WTC11 (cell line): Measurements from ENCODE around the gene BBS1.

Source experiments
- ATF2 ChIP-seq: sonication (generic); formaldehyde crosslinking; IDR thresholded peaks from 2 replicates; pipeline ENCODE4 v1.8.1; 2022; ENCODE audit warnings: low read depth, missing genetic modification reagents, borderline replicate concordance
- CTCF ChIP-seq: fragments of 200-600 bp; IDR thresholded peaks from 2 replicates; pipeline ENCODE4 v1.8.0; 2022; ENCODE audit warnings: antibody characterized with exemption
- ESRRA ChIP-seq: sonication (generic); formaldehyde crosslinking; IDR thresholded peaks from 2 replicates; pipeline ENCODE4 v1.8.1; 2022; ENCODE audit warnings: mild to moderate bottlenecking, missing genetic modification reagents, borderline replicate concordance
- FOXJ3 ChIP-seq: sonication (generic); formaldehyde crosslinking; IDR thresholded peaks from 2 replicates; pipeline ENCODE4 v1.9.0; 2021; ENCODE audit warnings: missing genetic modification reagents, mild to moderate bottlenecking, borderline replicate concordance
- FOXK1 ChIP-seq: sonication (generic); formaldehyde crosslinking; IDR thresholded peaks from 2 replicates; pipeline ENCODE4 v1.8.0; 2022; ENCODE audit warnings: mild to moderate bottlenecking, moderate library complexity, missing genetic modification reagents
- FOXP4 ChIP-seq: sonication (generic); formaldehyde crosslinking; IDR thresholded peaks from 2 replicates; pipeline ENCODE4 v1.8.0; 2022; ENCODE audit warnings: mild to moderate bottlenecking, missing genetic modification reagents
- IRF2 ChIP-seq: sonication (generic); formaldehyde crosslinking; IDR thresholded peaks from 2 replicates; pipeline ENCODE4 v1.8.0; 2022; ENCODE audit warnings: low read depth, missing genetic modification reagents, borderline replicate concordance
- NFYB ChIP-seq: sonication (generic); formaldehyde crosslinking; conservative IDR thresholded peaks from 2 replicates; pipeline ENCODE4 v1.8.0; 2022; ENCODE audit warnings: low read depth, missing genetic modification reagents
- PRDM15 ChIP-seq: sonication (generic); formaldehyde crosslinking; IDR thresholded peaks from 2 replicates; pipeline ENCODE4 v1.8.0; 2022; ENCODE audit warnings: missing genetic modification reagents
- SMAD4 ChIP-seq: sonication (generic); formaldehyde crosslinking; IDR thresholded peaks from 2 replicates; pipeline ENCODE4 v1.8.0; 2022; ENCODE audit warnings: mild to moderate bottlenecking, missing genetic modification reagents

GRCh38 chr11:66570850-66571180 is 60.4 kb downstream of the BBS1 start:
- TF ChIP-seq IRF2 (CRISPR knock-in tag) (no peak), CTCF (no peak), PRDM15 (CRISPR knock-in tag) (no peak), ESRRA (CRISPR knock-in tag) (no peak), FOXK1 (CRISPR knock-in tag) (no peak), SMAD4 (CRISPR knock-in tag) (no peak), FOXP4 (CRISPR knock-in tag) (no peak), ATF2 (CRISPR knock-in tag) (no peak), NFYB (CRISPR knock-in tag) (no peak), FOXJ3 (CRISPR knock-in tag) (no peak)
